HL-60 (cell line): Measurements from ENCODE around the gene ORC3.
"Not testable (repeated sequence)": the region's sequence is repeated elsewhere in the genome, so short reads cannot be mapped to it uniquely, and the experiment has no call there.

Experiments
- DNase-seq, 2 experiments: peaks; one replicate each; pipeline ENCODE4 v3.0.0-alpha.2; 2010 to 2020; ENCODE audit warnings: low read depth in 1 of 2, low spot score in 1 of 2
- H3K27ac ChIP-seq: fragments of 250-450 bp; sonication (Bioruptor Pico); replicated peaks from 2 replicates; pipeline ENCODE4 v1.5.1; 2020; ENCODE audit warnings: mild to moderate bottlenecking, moderate library complexity
- H3K27me3 ChIP-seq: fragments of 250-450 bp; sonication (Bioruptor Pico); 2 replicates; pipeline ENCODE4 v1.5.1; 2021; ENCODE audit warnings: mild to moderate bottlenecking, moderate library complexity; ENCODE audit not compliant: insufficient read depth, poor library complexity, severe bottlenecking
- H3K4me3 ChIP-seq: replicated peaks from 2 replicates; pipeline ENCODE4 v1.5.1; 2011; ENCODE audit warnings: mild to moderate bottlenecking, control low read depth, low read length; ENCODE audit not compliant: insufficient read depth
- CTCF ChIP-seq: IDR thresholded peaks from one replicate; pipeline ENCODE4 v1.5.1; 2011; ENCODE audit warnings: low read length, control low read depth, inconsistent platforms; ENCODE audit not compliant: insufficient read depth
- GABPA ChIP-seq: IDR thresholded peaks from 2 replicates; pipeline ENCODE4 v1.6.1; 2012; ENCODE audit warnings: low read depth
- POLR2AphosphoS5 ChIP-seq: IDR thresholded peaks from 2 replicates; pipeline ENCODE4 v1.6.1; 2012; ENCODE audit warnings: low read depth
- REST ChIP-seq: IDR thresholded peaks from 2 replicates; pipeline ENCODE4 v1.6.1; 2012; ENCODE audit warnings: low read depth; ENCODE audit not compliant: insufficient replicate concordance
- SPI1 ChIP-seq: IDR thresholded peaks from 2 replicates; pipeline ENCODE4 v1.6.1; 2012; ENCODE audit warnings: low read depth, mild to moderate bottlenecking, borderline replicate concordance

ORC3 gene

DNA sequence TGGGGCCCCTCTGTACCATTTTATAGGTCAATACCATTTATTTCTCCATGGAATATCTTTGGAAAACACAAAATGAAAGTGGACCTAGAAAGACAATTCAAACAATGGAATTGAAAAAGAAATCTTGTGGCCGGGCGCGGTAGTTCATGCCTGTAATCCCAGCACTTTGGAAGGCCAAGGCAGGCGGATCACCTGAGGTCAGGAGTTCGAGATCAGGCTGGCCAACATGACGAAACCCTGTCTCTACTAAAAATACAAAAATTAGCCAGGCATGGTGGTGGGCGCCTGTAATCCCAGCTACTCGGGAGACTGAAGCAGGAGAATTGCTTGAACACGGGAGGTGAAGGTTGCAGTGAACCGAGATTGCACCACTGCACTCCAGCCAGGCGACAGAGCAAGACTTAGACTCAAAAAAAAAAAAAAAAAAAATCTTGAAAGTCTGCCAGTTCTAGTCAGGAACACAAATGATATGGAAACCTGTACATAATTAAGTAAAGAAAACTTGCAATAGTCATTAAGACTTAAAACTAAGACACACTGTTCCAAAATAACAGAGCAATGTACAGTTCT lies 96.8 kb downstream of the ORC3 start:
- H3K27ac ChIP-seq, DNase-seq, H3K4me3 ChIP-seq, H3K27me3 ChIP-seq: not testable (repeated sequence)

DNA sequence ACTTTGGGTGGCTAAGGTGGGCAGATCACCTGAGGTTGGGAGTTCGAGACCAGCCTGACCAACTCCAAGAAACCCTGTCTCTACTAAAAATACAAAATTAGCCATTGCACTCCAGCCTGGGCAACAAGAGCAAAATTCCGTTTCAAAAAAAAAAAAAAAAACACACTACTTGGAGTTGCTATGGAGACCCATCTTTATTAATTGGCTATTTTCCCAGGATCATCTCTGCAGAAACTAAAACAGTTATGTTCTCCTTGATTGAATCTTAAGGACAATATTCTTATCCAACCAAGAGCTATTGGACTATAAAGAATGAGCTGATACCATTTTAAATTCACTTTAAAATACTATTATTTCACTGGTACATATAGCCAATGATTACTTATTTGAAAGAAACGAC lies 97.4 kb downstream of the ORC3 start:
- Histone ChIP-seq H3K27ac (no peak overlapping the region), H3K27me3 (no peaks in the 10 kb centered on the region), H3K4me3 (no peak overlapping the region)
- TF ChIP-seq GABPA, result no peak
- no peak for TF ChIP-seq SPI1
- no peak for TF ChIP-seq CTCF
- TF ChIP-seq REST, result no peak
- TF ChIP-seq POLR2AphosphoS5, result no peak
- DNase-seq, result no peak

- H3K27ac ChIP-seq, H3K27me3 ChIP-seq, H3K4me3 ChIP-seq, DNase-seq: not testable (repeated sequence)
These were observed 98.0 kb downstream of the ORC3 start for GRCh38 chr6:87687893-87688292.

GRCh38 chr6:87690441-87690840 lies 100.5 kb downstream of the ORC3 start:
- no peak overlapping the region for H3K4me3 ChIP-seq
- DNase-seq, result no peak
- H3K27me3 ChIP-seq, result no peaks in the 10 kb centered on the region
- no peak for TF ChIP-seq CTCF
- no peak for TF ChIP-seq REST
- TF ChIP-seq POLR2AphosphoS5, result no peak
- TF ChIP-seq SPI1, result no peak
- no peak for TF ChIP-seq GABPA
- peak overlapping the region; percentile 17; the same call in 1 of the 2 replicates for H3K27ac ChIP-seq

- no peak for DNase-seq
- H3K27me3 ChIP-seq, result no peaks in the 10 kb centered on the region
- H3K27ac ChIP-seq, result no peak overlapping the region
- no peak overlapping the region for H3K4me3 ChIP-seq
- TF ChIP-seq REST (no peak), POLR2AphosphoS5 (no peak), CTCF (no peak), GABPA (no peak), SPI1 (no peak)
These were observed 102.2 kb downstream of the ORC3 start for GRCh38 chr6:87692086-87692485.

DNA sequence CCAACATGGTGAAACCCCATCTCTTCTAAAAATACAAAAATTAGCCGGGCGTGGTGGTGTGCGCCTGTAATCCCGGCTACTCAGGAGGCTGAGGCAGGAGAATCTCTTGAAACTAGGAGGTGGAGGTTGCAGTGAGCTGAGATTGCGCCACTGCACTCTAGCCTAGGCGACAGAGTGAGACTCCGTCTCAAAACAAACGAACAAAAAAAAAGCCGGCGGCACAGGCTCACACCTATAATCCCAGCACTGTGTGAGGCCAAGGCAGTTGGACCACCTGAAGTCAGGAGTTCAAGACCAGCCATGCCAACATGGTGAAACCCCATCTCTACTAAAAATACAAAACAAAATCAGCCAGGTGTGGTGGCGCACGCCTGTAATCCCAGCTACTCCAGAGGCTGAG lies 106.9 kb downstream of the ORC3 start:
- H3K4me3 ChIP-seq, H3K27me3 ChIP-seq, DNase-seq, H3K27ac ChIP-seq: not testable (repeated sequence)
